ENCODE results near the gene IQSEC1.

Gene IQSEC1

GRCh38 chr3:13085081-13085845 lies 12.0 kb upstream of the IQSEC1 start:
- FAIRE-seq: no peak

DNA sequence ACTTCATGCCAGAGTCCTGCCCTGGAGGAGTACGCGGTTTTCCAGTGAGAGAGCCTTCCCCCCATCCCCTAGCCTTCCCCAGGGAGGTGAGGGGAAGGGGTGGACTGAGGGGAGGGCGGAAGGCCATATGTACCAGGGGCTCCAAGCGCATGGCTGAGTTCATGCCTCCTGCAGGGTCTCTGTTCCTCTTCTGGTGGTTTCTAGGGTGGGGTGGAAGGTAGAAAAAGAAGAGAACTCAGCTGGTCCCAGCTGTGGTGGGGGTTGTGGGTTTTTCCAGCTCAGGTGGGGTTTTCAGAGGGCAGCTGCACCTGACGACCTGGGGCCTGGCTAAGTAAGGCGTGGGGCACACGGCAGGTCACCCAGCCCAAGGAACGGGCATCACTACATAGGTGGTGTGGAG lies 10.7 kb upstream of the IQSEC1 start:
- no peak for FAIRE-seq

GRCh38 chr3:13083254-13083653 lies 10.0 kb upstream of the IQSEC1 start:
- no peak for FAIRE-seq

DNA sequence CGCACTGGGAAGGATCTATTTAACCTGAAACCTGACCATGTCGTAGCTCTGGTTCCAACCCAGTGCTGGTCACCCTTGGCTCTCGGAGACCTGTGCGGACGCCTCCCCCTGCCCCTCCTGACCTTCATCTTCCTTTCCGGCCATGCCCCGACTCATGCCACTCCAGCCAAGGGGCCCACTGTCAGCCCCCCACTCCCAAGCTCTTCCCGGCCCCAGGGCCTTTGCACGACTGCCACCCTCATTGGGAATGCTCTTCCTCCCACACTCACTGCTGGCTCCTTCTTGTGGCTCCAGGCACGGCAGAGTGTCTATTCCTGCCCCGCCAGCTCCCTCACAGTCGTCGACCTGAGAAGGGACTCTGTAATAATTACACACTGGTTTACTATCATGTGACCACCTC lies 9.4 kb upstream of the IQSEC1 start:
- FAIRE-seq: no peak

DNA sequence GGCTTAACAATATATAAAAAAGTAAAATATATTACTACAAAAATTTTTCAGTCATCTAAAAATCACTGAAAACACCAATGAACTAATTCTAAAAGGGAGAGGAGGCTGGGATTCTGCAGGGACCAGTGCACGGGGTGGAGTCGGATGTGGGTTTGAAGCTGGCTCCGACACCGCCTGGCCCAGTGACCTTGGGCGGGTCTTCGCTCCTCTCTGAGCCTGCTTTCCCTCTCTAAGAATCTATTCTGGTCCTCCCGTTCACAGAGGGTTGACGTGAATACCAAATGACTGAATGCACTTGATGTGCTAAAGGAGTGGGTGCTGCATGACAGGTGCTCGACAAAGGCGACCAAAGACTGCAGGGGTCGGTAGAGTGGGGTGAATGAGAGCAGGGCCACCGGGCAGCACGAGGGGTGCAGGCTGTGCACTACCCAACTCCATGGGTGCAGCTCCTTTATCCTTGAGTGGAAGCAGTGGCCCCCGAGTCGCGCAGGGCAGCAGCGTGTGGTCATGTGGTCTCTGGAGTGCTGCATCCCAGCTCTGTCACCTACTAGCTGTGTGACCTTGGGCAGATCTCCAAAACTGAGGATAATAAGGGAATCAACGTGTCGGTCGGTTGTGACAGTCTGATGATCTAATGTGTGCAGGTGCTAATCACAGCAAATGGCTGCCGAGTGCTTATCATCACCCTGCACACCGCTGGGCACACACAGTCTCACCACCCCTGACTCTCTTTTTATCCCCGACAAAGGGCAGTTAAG lies 8.6 kb upstream of the IQSEC1 start:
- no peak for FAIRE-seq

GRCh38 chr3:13080591-13080990 lies 7.4 kb upstream of the IQSEC1 start:
- no peak for FAIRE-seq

- FAIRE-seq: no peak
Measured at GRCh38 chr3:13080026-13080425, 6.8 kb upstream of the IQSEC1 start.

DNA sequence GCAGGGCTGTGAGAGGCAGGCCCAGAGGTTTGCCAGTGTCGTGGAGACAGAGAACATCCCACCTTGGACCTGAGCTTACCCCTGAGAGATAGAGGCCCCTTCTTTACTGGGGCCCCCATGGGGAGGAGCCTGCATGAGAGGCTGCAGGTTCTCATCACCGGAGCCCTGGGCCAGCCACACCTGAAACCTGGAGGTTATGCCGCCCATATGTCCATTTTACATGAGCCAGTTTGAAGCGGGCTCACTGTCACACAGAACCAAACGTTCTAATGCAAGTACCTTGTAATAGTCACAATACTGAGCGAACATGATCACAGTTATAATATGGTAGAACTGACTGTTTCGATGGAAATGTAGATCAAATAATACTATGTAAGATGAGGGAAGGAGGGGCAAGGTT lies 6.3 kb upstream of the IQSEC1 start:
- no peak for FAIRE-seq

GRCh38 chr3:13079051-13079450 lies 5.8 kb upstream of the IQSEC1 start:
- FAIRE-seq: no peak

GRCh38 chr3:13078163-13078905 lies 5.1 kb upstream of the IQSEC1 start:
- FAIRE-seq: no peak

- no peak for FAIRE-seq
Measured at GRCh38 chr3:13077431-13078162, 4.4 kb upstream of the IQSEC1 start.

DNA sequence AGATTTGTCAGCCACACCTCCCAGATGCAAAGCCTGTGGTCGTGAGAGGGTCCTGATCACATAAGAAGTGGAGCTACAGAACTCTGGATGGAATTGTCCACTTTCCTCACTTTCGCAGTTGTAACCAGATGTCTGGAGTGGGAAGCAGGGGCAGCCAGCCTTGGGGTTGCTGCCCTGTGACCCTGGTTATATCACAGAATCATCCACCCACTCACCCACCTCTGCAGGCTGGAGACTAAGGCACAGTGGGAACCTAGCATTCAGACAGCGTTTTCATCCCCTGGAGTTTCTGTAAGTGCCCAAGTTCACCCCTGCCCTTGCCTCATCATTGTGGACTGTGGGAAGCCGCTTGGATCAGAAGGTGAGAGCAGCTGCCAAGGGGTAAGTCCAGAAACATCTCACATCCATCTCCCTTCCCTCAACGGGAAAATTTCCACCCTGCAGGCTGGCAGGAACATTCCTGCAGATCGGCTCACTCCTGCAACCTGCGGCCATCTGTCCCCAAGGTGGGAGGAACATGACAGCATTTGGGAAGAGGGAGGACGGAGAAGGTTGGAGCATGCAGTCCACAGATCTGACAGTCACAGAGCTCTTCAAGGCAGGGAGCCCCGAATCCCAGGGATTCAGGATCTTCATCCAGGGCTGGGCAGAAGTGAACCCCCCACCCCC lies 2.9 kb upstream of the IQSEC1 start:
- no peak for FAIRE-seq

GRCh38 chr3:13075318-13075717 lies 2.1 kb upstream of the IQSEC1 start:
- no peak for FAIRE-seq

- FAIRE-seq: no peak
Measured at GRCh38 chr3:13074006-13074375, 762 bp upstream of the IQSEC1 start.

- no peak for FAIRE-seq
Measured at GRCh38 chr3:13072600-13073325, 466 bp downstream of the IQSEC1 start.

GRCh38 chr3:13072239-13072599 lies 1.0 kb downstream of the IQSEC1 start:
- no peak for FAIRE-seq

DNA sequence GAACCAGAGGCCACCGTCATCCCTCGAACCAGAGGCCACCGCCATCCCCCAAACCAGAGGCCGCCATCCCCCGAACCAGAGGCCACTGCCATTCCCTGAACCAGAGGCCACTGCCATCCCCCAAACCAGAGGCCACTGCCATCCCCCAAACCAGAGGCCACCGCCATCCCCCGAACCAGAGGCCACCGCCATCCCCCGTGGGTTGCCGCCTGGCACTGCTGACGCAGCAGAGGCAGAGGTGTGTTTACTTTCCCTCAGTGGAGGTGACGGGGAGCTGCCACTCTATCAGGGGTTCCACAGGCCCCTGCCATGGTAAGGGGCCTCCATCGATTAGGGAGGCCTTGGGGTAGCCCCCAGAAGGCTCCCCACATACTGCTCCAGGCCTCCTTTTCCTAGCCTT lies 1.5 kb downstream of the IQSEC1 start:
- FAIRE-seq: no peak

- no peak for FAIRE-seq
Measured at GRCh38 chr3:13070391-13071070, 2.7 kb downstream of the IQSEC1 start.

- FAIRE-seq: no peak
Measured at GRCh38 chr3:13069495-13069894, 3.7 kb downstream of the IQSEC1 start.

- no peak for FAIRE-seq
Measured at GRCh38 chr3:13068269-13069010, 4.8 kb downstream of the IQSEC1 start.

All from endometrium (tissue), 2 donors.